ENCODE measurements around the gene DNLZ. TPM values are rescaled to one million over a fixed set of nuclear protein-coding genes. Genes with fewer than 3 reads are reported as not detected.

Gene DNLZ
- total and polyA plus RNA-seq, 2 of the 4 experiments (the other 2 are of a cell fraction), result 2.0 to 11.4 TPM

- Histone ChIP-seq H2AK5ac (ENCODE audit: low read depth, low read length) (no peak overlapping the region), H3K4ac (ENCODE audit: low read depth, low read length) (no peak overlapping the region), H3K9me1 (ENCODE audit: insufficient read depth, low read length) (peaks cover 12% of the 10 kb centered on the region), H3K79me1 (ENCODE audit: low read depth in 1 of 2, low read length in 2 of 2) (peaks cover 3 to 11% of the 10 kb centered on the region in 2 experiments; a peak in 3 of 4 replicates), H4K91ac (ENCODE audit: insufficient read depth, low read depth, low read length) (no peak overlapping the region), H3K23ac (ENCODE audit: low read depth, low read length) (no peak overlapping the region), H3K14ac (replicated peaks; ENCODE audit: low read depth, low read length) (no peak overlapping the region), H4K20me1 (ENCODE audit: insufficient read depth, low read length) (no peaks in the 10 kb centered on the region), H2BK5ac (ENCODE audit: low read depth, low read length, poor library complexity, severe bottlenecking) (no peak overlapping the region), H2BK15ac (ENCODE audit: low read depth, low read length) (no peak overlapping the region), H3K9me3 (ENCODE audit: control insufficient read depth, insufficient read depth, low read length) (no peaks in the 10 kb centered on the region), H2AK9ac (replicated peaks; ENCODE audit: low read depth, low read length, poor library complexity) (no peak overlapping the region), H3K9ac (ENCODE audit: low read depth, low read length) (no peak overlapping the region), H3K4me1 (ENCODE audit: control insufficient read depth, insufficient read depth, low read length) (peaks cover 15% of the 10 kb centered on the region), H4K8ac (ENCODE audit: low read depth in 2 of 2, low read length in 2 of 2) (no peak overlapping the region), H2BK120ac (ENCODE audit: low read depth, low read length) (no peak overlapping the region), H2AFZ (replicated peaks; ENCODE audit: low read length, poor library complexity) (no peak overlapping the region), H3K56ac (ENCODE audit: extremely low read depth, insufficient read depth, low read length) (no peak overlapping the region), H3K4me3 (ENCODE audit: insufficient read depth, low read depth, low read length) (no peak overlapping the region), H3K27me3 (ENCODE audit: control insufficient read depth, insufficient read depth, low read length) (no peaks in the 10 kb centered on the region), H3K36me3 (ENCODE audit: control insufficient read depth, insufficient read depth, low read length) (no peaks in the 10 kb centered on the region), H3K27ac (ENCODE audit: insufficient read depth, low read length) (no peak overlapping the region), H3K18ac (ENCODE audit: low read depth, low read length) (no peak overlapping the region), H4K5ac (ENCODE audit: low read depth, low read length) (no peak overlapping the region), H3K4me2 (ENCODE audit: low read depth, low read length) (no peak overlapping the region), H2BK20ac (ENCODE audit: low read depth, low read length) (no peak overlapping the region)
- ChIA-PET CTCF (no interaction called here), POLR2A (ENCODE audit: unreplicated experiment) (no interaction called here)
- intact Hi-C loops (cut with micrococcal nuclease), result no loop called here
- dilution Hi-C loops (cut with HindIII; ENCODE audit: low sequenced_read_pairs, unreplicated experiment), result no loop called here
- 84% methylated on average over 28 of the region's 45 CpGs; no CpG with 5 or more reads in 1 of the 2 experiments for WGBS, 2 experiments (ENCODE audit: extremely low coverage in 2 of 2, insufficient read length in 1 of 2)
- ATAC-seq (ENCODE audit: low read depth) (no peak), DNase-seq (no peak)
- BruUV-seq (replicated peaks), result no TSS peak
- in situ Hi-C loops (cut with MboI; ENCODE audit: low sequenced_read_pairs), result no loop called here
- TF ChIP-seq CEBPB (IDR thresholded peaks at IDR 0.05; ENCODE audit: low read depth, low read length) (no peak), RCOR1 (IDR thresholded peaks at IDR 0.05; ENCODE audit: insufficient replicate concordance, low read length) (no peak), USF2 (IDR thresholded peaks at IDR 0.05; ENCODE audit: low read depth, low read length) (no peak), MAZ (IDR thresholded peaks at IDR 0.05; ENCODE audit: borderline replicate concordance, low read depth, low read length) (no peak), MAFK (IDR thresholded peaks at IDR 0.05; ENCODE audit: low read depth, low read length) (no peak), BHLHE40 (IDR thresholded peaks at IDR 0.05; ENCODE audit: low read depth, low read length) (no peak), SMC3 (IDR thresholded peaks at IDR 0.05; ENCODE audit: low read depth, low read length) (no peak), POLR2A (IDR thresholded peaks at IDR 0.05; ENCODE audit: low read depth, low read length) (no peak), NFE2L2 (IDR thresholded peaks at IDR 0.05; ENCODE audit: low read depth, low read length) (no peak), FOS (IDR thresholded peaks at IDR 0.05; ENCODE audit: low read depth, low read length) (no peak), CTCF (conservative IDR thresholded peaks at IDR 0.05; ENCODE audit: low read depth, low read length) (no peak), MXI1 (IDR thresholded peaks at IDR 0.05; ENCODE audit: borderline replicate concordance, low read depth, low read length) (no peak), ELK1 (IDR thresholded peaks at IDR 0.05; ENCODE audit: borderline replicate concordance, low read depth, low read length) (no peak), RFX5 (IDR thresholded peaks at IDR 0.05; ENCODE audit: low read depth, low read length) (no peak), CHD1 (IDR thresholded peaks at IDR 0.05; ENCODE audit: low read depth, low read length) (no peak)
These were observed 4.0 kb upstream of the DNLZ start for GRCh38 chr9:136367296-136368145.
